Tibial nerve (tissue), 4 donors: Measurements from ENCODE around the gene SREBF2. TPM values are rescaled to one million over a fixed set of nuclear protein-coding genes. Genes with fewer than 3 reads are reported as not detected.

Experiments used
- DNase-seq, 2 donors: peaks; one replicate each; pipeline ENCODE4 v3.0.0-alpha.2; 2019; ENCODE audit warnings: low spot score in 2 of 2
- H3K27ac ChIP-seq, 4 donors: fragments of 200-600 bp; sonication (generic) in 3 of 4; one replicate each; pipeline ENCODE4 v1.5.1; 2017 to 2019; ENCODE audit warnings: mild to moderate bottlenecking in 1 of 4
- H3K27me3 ChIP-seq, 2 donors: fragments of 200-600 bp; sonication (generic) in 1 of 2; one replicate each; pipeline versions ENCODE4 v1.5.1 to v1.6.0; 2017 to 2019
- H3K36me3 ChIP-seq, 3 donors: fragments of 200-600 bp; sonication (generic); one replicate each; pipeline ENCODE4 v1.5.1; 2018 to 2019
- H3K4me1 ChIP-seq, 4 donors: fragments of 200-600 bp; sonication (generic) in 3 of 4; one replicate each; pipeline ENCODE4 v1.5.1; 2017 to 2019
- H3K4me3 ChIP-seq, 4 donors: fragments of 200-600 bp; sonication (generic) in 3 of 4; one replicate each; pipeline ENCODE4 v1.5.1; 2017 to 2019; ENCODE audit warnings: mild to moderate bottlenecking in 1 of 4, moderate library complexity in 1 of 4
- H3K9me3 ChIP-seq, 4 donors: fragments of 200-600 bp; sonication (generic) in 3 of 4; one replicate each; pipeline ENCODE4 v1.5.1; 2017 to 2019
- EP300 ChIP-seq, 2 donors: sonication (generic); formaldehyde crosslinking; IDR thresholded peaks; one replicate each; pipeline ENCODE4 v1.6.1; 2017; ENCODE audit warnings: antibody characterized with exemption in 2 of 2, mild to moderate bottlenecking in 1 of 2
- POLR2A ChIP-seq, 2 donors: fragments of 450-650 bp; IDR thresholded peaks; one replicate each; pipeline ENCODE4 v1.6.1; 2017; ENCODE audit warnings: antibody characterized with exemption in 2 of 2, mild to moderate bottlenecking in 2 of 2, moderate library complexity in 2 of 2
- WGBS, 2 donors: methylation state at CpG; one replicate each; pipeline ENCODE4 v1.1.5; 2018; 5-methylcytosine and 5-hydroxymethylcytosine counted together
- total RNA-seq, 4 donors: library from RNA; depleted of rRNA; stranded (reverse); fragments of >200 nt; gene quantifications; one replicate each; pipeline ENCODE4 v1.1.0, GENCODE V29; 2016
- TF ChIP-seq, protein P1 (sequence below), 5 experiments: fragments of 200-600 bp in 3 of 5; fragments of 450-650 bp in 2 of 5; sonication (generic) in 3 of 5; IDR thresholded peaks; one replicate each; pipeline ENCODE4 v1.5.1; 2016 to 2019; ENCODE audit warnings: antibody characterized with exemption in 5 of 5, mild to moderate bottlenecking in 3 of 5, moderate library complexity in 2 of 5

The SREBF2 gene
- total RNA-seq, 4 donors from 2014 or later, result 73.5 to 157 (median 129) TPM

DNA sequence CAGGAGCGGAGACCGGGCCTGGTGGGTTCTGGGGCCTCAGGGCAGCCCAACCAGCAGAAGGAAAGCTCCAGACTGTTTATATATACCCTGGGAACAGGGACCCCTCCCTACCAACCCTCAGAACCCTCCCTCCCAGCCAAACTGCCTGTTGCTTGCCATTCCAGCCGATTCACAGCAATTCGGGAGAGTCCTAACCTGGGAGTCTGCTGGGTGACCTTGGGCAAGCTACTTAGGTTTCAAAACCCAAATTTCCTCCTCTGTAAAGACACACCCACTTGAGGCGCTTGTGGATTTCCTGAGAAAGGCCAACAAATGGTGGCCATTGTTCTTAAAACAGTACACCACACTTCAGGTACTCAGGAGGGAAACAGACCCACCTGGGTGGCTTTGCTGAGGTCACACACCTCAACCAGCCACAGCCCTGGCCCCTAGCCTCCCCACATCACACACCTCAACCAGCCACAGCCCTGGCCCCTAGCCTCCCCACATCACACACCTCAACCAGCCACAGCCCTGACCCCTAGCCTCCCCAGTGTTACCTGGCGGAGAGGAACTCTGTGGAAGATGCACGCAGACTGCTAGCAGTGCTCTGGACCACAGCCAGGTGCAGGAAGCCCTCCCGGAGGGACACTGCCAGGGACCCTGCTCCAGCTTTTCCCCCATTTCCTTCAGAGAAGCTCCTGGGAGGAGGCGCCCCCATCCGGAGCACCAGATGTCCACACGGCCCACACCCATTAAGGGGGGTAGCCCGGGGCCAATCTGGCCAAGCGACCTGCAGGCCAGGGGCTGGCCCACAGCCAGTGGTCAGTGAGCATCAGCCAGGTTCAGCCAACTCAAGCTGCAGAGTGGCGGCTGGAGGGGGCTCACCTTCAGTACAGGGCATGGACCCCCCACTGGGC lies 75.8 kb downstream of the SREBF2 start:
- Histone ChIP-seq H3K9me3 (no peaks in the 10 kb centered on the region), H3K36me3 (peaks cover 0 to 47% (median 11%) of the 10 kb centered on the region in 3 donors), H3K27ac (no peak overlapping the region), H3K27me3 (peaks cover 6 to 41% of the 10 kb centered on the region in 2 donors), H3K4me3 (no peak overlapping the region), H3K4me1 (peaks cover 0 to 34% (median 17%) of the 10 kb centered on the region in 4 donors)
- no peak for DNase-seq
- 63 to 65% methylated on average over 9 to 10 of the region's 14 CpGs for WGBS, 2 donors
- no peak for TF ChIP-seq EP300 (IDR thresholded peaks at IDR 0.05)
- TF ChIP-seq POLR2A (IDR thresholded peaks at IDR 0.05), result no peak
- TF ChIP-seq, protein P1, sequence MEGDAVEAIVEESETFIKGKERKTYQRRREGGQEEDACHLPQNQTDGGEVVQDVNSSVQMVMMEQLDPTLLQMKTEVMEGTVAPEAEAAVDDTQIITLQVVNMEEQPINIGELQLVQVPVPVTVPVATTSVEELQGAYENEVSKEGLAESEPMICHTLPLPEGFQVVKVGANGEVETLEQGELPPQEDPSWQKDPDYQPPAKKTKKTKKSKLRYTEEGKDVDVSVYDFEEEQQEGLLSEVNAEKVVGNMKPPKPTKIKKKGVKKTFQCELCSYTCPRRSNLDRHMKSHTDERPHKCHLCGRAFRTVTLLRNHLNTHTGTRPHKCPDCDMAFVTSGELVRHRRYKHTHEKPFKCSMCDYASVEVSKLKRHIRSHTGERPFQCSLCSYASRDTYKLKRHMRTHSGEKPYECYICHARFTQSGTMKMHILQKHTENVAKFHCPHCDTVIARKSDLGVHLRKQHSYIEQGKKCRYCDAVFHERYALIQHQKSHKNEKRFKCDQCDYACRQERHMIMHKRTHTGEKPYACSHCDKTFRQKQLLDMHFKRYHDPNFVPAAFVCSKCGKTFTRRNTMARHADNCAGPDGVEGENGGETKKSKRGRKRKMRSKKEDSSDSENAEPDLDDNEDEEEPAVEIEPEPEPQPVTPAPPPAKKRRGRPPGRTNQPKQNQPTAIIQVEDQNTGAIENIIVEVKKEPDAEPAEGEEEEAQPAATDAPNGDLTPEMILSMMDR (IDR thresholded peaks at IDR 0.05), result no peak

DNA sequence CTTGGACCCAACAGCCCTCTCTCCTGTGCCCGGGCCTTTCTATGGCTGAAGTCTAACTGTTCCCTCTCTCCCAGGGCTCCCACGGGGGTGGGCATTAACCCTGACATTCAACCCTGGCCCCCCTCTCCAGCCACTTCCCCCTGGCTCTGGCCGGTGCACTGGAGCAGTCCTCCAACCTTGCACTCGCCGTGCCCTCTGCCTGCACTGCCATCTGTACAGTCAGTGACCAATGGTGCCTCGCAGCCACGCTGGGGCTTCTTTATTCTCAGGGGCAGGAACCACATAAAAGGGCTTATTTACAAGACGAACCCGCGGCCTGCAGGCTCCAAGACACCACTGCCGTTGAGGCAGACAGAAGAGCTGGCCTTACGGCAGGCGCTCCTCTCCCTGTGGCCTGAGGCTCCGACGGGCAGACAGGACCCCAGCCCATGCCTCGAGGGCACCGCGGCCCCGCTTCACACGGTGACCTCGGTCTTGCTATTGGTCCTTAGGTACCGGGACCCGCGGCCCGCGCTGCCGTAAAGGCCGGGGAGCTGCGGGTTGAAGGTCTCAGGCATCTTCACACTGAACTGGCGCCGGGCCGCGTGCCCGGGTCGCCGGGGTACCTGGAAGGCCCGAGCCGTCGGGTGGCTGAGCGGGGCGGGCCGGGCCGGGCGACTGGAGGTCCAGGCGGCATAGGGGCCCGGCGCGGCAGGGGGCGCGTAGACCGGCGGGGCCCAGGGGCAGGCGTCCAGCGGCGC lies 76.6 kb downstream of the SREBF2 start:
- Histone ChIP-seq H3K9me3 (no peaks in the 10 kb centered on the region), H3K4me3 (peak overlapping the region in 3 of 4 donors; percentile 11 to 42 (median 22)), H3K36me3 (peaks cover 0 to 38% (median 10%) of the 10 kb centered on the region in 3 donors), H3K4me1 (peaks cover 0 to 41% (median 17%) of the 10 kb centered on the region in 4 donors), H3K27me3 (peaks cover 6 to 44% of the 10 kb centered on the region in 2 donors), H3K27ac (no peak overlapping the region)
- TF ChIP-seq, protein P1 (IDR thresholded peaks at IDR 0.05), result no peak
- no peak for TF ChIP-seq EP300 (IDR thresholded peaks at IDR 0.05)
- no peak for TF ChIP-seq POLR2A (IDR thresholded peaks at IDR 0.05)
- no peak for DNase-seq
- 15 to 31% methylated on average over 13 to 47 of the region's 55 CpGs for WGBS, 2 donors

DNA sequence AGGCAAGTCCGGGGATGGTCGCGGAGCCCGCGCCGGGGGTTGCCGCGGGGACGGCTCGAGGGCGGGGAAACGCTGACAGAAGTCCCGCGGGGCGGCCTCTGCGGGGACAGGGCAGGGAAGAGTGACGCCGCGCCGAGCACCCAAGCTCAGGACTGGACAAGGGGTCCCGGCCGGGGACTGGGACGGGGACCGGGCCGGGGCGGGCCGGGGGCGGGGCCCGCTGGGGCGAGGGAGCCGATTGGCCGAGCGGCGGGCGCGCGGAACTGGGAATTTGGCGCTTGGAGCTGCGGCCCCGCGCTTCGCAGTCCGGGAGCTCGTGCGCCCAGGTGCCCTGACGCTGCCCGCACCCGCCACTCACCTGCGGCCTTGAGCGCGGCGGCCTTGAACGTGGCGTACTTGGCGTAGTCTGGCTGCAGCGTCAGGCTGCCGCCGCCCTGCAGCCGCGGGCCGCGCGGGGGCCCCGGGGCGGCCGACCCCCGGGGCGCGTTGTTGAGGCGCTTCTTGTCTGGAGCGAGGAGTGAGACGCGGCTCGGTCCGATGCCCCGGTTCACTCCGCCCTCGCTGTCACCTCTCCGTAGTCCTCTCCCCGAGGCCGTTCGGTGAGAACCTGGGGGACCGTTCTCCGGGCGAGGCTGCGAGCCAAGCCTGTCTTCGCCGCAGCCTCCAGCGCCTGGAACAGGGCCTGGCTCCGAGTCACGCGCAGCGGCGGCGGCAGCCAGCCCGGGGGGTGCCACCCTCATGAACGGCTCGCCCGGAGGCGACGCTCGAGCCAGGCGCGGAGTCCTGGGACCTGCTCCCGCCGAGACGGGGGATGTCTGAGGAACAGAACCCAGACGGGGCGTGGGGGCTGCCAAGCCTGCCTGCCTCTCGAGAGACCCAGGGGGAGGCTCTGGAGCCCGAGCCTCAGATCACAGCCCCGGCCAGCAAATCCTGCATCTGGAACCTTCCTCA lies 77.4 kb downstream of the SREBF2 start:
- H3K27me3 ChIP-seq, result peaks cover 6 to 49% of the 10 kb centered on the region in 2 donors
- H3K27ac ChIP-seq, result no peak overlapping the region
- H3K9me3 ChIP-seq, result no peaks in the 10 kb centered on the region
- TF ChIP-seq, protein P1 (IDR thresholded peaks at IDR 0.05), result no peak
- TF ChIP-seq EP300 (IDR thresholded peaks at IDR 0.05), result no peak
- DNase-seq, result peak in 1 of 2 donors; percentile 25
- H3K4me1 ChIP-seq, result peaks cover 0 to 49% (median 19%) of the 10 kb centered on the region in 4 donors
- H3K36me3 ChIP-seq, result peaks cover 0 to 30% (median 2%) of the 10 kb centered on the region in 3 donors
- H3K4me3 ChIP-seq, result peak overlapping the region; percentile 11 to 42 (median 24)
- WGBS, 2 donors, result 3% methylated on average over 47 to 56 of the region's 112 CpGs

DNA sequence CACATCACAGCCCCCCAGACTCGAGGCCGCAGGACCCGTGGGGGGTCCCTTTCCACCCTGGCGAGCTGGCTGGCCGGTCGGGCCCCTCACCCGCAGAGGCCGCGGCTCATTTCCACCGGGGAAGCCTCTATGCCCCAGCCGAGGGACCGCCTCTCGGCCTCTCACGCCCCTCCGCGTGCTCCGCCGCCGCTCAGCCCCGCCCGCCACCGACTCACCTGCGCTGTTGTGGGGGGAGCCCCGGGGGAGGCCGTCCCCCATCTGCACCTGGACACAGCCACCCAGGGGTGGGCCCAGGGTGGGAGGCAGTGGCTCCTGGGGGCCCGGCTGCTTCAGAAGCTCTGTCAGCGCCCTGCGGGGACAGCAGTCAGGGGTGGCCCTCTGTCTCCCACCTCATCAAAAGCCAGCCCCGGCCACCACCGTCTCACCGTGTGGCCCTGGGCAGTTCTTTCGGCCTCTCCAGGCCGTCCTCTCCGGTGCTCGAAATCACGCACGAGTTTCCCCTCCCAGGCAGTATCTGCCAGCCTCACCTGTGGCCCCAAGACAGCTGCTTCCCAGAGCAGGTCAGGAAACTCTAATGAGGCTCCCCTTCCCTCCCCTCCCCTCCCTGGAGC lies 78.2 kb downstream of the SREBF2 start:
- TF ChIP-seq POLR2A (IDR thresholded peaks at IDR 0.05) (no peak), EP300 (IDR thresholded peaks at IDR 0.05) (no peak)
- TF ChIP-seq, protein P1 (IDR thresholded peaks at IDR 0.05), result no peak
- H3K9me3 ChIP-seq, result no peaks in the 10 kb centered on the region
- DNase-seq, result no peak
- peak overlapping the region in 3 of 4 donors; percentile 22 to 42 (median 26) for H3K4me3 ChIP-seq
- H3K27ac ChIP-seq, result no peak overlapping the region
- peaks cover 0 to 55% (median 19%) of the 10 kb centered on the region in 4 donors for H3K4me1 ChIP-seq
- peaks cover 6 to 57% of the 10 kb centered on the region in 2 donors for H3K27me3 ChIP-seq
- WGBS, 2 donors, result 7 to 16% methylated on average over 24 to 25 of the region's 37 CpGs
- peaks cover 0 to 22% (median 0%) of the 10 kb centered on the region in 3 donors for H3K36me3 ChIP-seq
